SKM-1 (cell line): ENCODE measurements around the gene PRKCA.
"Not testable (repeated sequence)": the region's sequence is repeated elsewhere in the genome, so short reads cannot be mapped to it uniquely, and the experiment has no call there.

ENCODE experiments used
- DNase-seq: peaks from one replicate; lab custom pipeline; 2025; ENCODE audit not compliant: unreplicated experiment; lab: John Stamatoyannopoulos, UW

PRKCA gene

DNA sequence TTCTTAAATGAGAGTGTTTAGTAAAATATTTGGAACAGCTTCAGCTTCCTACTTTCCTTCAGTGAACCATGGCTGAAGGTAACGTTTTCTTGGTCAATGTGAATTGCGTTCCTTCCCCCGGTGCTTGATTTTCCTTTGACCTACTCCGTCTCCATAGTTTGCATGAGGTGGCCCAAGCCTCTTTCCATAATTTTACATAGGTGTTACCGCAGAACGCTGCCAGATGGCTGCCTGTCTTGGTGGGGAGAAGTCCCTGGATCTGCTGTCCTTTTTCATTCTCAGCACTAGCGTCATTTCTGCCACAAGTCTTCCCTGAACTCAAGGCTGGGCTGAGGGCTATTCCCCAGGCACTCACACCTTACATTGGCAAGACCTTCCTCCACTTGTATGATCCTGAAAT, 178.4 kb downstream of the PRKCA start:
- DNase-seq: no peak

DNA sequence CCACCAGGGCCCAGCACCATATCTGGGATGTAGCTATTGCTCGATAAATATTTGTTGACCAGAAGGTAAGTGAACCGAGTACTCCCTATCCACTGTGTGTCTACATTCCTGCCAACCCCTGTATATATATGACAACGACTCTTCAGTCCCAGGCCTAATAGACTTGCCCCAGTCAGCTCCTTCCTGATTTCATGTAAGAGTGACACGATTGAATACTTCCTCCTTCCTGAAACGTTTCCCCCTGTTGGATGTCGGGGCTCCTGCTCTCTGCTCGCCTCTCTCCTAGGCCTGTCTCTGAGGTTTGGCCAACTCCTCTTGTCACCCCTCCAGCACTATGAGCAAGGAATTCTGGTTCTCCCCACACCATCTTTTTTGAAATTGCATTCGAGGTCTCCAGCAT, 178.9 kb downstream of the PRKCA start:
- DNase-seq: no peak

DNA sequence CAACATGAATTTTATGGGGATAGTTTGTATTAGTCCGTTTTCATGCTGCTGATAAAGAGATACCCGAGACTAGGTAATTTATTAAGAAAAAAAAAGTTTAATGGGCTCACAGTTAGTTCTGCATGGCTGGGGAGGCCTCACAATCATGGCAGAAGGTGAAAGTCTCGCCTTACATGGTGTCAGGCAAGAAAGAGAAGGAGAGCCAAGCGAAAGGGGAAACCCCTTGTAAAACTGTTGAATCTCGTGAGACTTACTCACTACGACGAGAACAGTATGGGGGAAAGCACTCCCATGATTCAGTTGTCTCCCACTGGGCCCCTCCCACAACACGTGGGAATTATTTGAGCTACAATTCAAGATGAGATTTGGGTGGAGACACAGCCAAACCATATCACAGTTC, 181.5 kb downstream of the PRKCA start:
- no peak for DNase-seq

DNA sequence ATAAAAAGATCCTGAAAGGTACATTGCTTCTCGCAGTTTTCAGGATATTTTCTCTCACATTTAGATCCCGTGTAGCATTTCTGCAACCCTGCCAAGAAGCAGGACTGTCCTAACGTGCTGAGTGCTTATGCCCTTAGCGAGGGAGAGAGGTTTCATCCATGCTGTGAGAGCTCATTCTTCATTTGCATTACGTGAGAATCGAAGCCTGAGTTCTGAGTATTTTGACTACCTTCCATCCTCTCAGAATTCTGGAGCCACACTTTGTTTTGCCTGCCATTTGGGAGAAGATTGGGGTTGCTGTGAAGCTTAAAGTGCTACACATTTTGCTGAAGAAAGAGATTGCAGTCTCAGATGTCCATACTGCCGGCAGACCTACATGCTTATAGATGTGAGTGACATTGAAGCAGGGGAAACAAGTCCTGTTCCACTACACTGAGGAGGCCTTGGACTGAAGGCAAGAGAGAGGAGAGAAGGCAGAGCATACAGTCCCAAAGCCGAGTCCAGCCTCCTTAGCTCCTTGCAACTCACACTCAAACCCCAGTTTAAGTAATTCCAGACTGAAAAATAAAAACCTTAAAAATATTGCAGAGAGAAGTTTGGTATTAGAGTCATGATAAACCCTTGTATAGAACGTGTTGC, 183.0 kb downstream of the PRKCA start:
- DNase-seq: no peak

DNA sequence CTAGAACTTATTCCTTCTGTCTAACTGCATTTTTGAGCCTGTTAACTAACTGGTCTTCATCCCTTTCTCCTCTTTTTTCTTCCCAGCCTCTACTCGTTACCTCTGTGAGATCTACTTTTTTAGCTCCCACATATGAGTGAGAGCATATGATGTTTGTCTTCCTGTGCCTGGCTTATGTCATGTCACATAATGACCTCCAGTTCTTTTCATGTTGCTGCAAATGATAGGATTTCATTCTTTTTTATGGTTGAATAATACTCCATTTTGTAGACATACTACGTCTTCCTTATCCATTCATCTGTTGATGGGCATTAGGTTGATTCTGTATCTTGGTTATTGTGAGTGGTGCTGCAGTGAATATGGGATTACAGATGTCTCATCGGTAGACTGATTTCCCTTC, 184.7 kb downstream of the PRKCA start:
- no peak for DNase-seq

DNA sequence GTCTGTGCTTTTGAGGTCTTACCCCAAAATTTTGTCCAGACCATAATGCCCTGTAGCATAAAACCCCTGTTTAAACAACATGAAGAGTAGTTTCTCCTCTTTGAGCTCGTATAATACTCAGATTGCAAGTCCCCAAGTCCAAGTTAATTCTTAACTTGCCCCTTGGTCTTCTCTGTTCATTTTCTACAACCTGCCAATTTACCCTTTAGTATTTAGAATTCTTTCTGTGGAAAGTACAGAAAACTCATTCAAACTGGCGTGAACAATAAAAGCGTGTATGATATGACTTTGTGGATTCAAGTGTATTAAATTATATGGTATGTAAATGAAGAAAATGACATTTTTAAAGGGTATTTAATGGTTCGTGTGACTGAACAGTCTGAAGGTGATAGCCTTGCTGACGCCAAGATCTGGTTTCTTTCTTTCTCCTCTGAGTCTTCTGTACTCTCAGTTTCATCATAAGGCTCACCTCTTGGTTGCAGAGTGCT, 185.6 kb downstream of the PRKCA start:
- DNase-seq: no peak

DNA sequence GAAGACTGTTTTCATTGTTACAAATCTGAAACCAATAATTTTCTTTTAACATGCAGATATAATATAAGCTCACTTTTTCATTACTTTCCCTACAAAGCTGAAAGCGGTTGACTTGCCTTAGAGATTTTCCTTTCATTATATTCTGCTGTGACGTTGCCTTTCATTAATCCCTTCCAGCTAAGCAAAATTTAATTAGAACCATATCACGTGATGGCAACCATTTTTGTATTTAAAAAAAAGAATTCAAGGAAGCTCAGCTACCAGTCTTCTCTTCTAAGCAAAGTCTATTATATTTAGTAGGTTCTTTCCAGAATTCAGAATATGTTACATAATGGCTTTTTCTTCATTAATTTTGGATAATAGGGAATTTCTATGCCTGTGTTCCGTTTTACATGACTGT, 186.5 kb downstream of the PRKCA start:
- DNase-seq: no peak

DNA sequence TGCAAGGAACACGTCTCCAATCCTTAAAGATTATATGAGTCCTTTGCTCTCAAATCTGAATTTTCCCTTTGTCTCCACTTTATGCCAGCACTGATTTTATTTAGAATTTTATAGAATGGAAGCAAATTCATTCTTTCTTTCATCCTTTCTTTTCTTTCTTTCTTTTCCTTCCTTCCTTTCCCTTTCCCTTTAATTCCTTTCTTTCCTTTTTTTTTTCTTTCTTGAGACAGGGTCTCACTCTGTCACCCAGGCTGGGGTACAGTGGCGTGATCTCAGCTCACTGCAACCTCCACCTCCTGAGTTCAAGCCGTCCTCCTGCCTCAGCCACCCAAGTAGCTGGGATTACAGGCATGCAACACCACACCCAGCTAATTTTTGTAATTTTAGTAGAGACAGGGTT, 187.2 kb downstream of the PRKCA start:
- DNase-seq: not testable (repeated sequence)

DNA sequence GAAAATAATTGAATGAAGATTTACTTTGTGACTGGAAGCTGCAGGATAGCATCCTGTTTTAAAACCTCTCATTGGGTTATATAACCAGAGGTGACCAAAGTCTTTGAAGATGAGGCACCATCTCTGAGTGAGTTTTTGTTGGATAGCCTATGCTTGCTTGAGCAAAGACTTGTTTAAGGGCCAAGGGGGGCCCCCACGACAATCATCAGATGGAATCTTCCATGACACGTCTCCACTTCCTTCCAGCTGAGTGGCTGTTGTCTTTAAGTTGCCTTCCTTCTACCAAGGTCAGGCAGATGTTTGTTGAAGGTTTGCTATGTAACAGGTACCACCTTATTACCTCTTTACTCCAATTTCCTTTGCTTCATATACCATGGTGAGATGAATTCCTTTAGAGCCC, 188.8 kb downstream of the PRKCA start:
- no peak for DNase-seq

DNA sequence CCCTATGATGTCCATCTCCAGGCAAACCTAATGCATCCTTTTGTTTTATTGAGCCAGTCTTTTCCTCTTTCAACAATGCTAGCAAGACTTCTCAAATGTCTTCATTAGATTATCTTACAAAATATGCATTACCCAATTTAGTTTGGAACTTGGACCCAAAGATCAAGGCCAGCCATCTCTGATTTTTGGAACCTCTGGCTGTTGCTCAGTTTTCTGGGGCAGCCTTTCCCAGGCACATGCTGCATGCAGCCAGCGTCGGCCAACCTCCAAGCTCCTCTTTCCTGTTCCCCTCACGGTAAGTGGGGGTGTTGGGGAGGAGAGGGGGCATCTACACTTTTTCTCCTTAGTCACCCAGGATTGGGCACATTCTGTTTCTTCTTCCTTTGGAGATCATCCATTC, 189.3 kb downstream of the PRKCA start:
- no peak for DNase-seq

DNA sequence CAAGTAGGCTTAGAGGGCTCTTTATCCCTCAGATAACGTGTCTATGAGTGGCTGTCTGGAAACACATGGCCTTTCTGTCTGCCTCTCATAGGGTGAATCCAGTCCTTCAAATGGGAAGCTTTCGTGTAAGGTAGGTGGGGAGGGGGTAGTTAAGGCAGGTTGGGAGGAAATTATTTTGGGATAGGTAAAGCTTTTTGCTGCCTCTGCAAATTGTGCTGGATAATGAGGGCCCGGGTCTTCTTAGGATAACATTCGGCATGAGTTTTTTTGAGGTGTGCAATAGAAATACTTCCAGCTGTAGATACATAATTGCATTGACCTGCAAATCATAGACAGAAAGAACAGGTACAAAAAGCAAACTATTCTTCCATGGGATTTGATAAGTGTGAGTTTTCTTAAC, 189.7 kb downstream of the PRKCA start:
- DNase-seq: no peak

DNA sequence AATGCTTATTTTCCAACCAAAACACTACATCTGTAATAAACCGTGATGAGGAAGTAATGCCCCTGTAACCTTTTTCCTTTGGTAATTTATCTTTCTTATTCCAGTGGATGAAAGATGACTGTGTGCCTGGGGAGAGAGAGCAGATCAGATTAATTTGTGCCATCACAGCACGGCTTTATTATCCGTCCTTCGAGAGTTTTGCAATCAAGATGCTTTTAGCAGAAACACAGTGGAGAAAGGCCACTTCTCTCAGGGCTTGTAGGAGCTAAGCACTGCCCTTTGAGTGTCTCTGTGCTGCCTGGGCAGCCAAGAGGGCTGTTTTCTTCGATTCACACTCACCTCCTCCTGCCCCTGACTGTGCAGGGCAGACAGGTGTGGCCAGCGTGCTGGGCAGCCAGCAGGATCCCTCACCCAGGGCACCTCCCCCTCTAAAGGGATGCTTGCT, 190.2 kb downstream of the PRKCA start:
- DNase-seq: no peak

DNA sequence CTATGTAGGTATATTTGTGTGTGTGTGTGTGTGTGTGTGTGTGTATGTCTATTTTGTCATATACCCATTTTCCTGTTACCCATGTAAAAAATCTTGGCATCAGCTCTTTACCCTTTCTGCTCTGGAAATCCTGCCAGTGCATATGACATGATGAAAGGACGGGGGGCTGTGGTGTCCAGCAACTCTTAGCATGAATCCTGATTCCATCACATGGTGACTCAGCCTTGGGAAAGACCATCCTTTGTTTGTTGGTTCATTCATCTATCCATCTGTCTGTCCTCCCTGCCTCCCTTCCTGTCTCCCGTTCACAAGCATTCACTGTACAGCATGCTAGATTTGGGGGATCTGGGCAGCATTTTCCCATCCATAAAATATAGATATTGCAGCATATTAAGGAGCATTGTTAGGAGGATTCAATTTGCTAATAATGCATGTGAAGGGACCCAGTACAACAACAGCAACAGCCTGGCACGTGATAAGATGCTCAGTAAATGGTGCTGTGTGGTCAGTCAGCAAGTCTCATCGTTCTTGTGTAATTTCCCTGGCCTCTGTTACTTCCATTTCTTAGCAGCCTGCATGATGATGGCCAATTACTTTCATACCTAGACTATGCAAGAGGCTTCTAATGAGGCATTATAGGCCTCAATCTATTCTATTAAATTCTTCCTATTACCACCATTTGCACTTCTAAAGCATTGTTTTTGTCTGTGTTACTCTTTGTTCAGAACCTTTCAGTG, 191.0 kb downstream of the PRKCA start:
- no peak for DNase-seq

DNA sequence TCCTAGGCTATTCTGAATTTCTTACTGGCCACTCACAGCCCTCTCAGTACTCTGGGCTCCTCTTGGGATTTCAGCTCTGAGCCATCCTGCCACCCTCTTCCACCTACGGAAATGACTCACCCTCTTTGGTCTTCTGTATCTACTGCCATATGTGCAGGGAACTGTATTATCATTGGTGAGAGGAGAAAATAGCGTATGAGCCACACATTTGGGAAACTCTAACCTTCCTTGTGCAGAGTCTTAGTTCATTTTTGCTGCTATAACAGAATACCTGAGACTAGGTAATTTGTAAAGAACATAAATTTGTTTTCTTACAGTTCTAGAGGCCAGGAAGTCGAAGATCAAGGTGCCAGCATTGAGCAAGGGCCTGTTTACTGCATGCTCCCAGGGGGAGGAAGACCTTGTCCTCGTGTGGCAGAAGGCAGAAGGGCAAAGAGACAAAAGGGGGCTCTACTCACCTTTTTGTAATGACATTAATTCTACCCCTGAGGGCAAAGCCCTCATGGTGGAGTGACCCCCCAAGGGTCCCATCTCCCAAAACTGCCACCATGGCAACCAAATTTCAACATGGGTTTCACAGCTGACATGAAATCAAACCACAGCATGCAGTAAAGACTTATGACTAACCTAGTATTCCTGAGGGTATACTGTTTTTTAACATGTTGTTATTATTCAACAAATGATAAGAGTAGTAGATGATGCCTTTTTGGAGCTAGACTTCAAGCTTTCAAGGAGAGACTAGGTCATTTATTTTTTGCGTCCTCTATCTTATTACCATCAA, 191.8 kb downstream of the PRKCA start:
- peak; percentile 41 for DNase-seq

DNA sequence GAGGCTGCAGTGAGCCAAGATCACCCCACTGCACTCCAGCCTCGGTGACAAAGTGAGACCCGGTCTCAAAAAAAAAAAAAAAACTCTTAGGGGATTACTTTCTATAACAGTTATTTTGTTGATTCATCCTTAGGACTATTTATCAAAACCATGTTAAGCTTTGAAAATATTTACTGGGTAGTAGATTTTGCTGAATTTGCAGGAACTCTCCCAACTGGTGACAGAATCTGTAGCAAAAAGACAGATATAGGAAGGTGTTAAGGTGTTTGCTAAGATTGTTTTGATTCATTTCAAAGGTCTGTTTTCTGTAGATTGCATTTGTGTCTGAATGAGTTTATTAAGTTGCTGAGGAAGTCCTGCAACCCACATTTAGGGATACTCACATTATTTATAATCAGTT, 192.6 kb downstream of the PRKCA start:
- no peak for DNase-seq

DNA sequence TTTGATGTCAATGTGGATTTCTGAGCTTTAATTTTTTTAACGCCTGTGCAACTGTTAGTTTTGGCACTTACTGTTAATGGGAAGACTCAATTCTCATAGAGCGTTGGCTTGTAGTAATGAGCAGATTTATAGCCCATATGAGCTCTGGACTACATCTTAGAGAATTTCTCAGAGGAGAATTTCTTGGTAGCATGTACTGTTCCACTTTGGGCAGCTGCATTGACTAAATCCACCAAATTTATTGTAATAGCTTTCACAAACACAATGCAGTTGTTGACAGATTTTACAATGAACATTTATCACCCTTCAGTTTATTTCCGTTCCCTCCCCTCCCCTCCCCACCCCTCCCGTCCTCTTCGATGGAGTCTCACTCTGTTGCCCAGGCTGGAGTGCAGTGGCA, 193.9 kb downstream of the PRKCA start:
- DNase-seq: no peak

DNA sequence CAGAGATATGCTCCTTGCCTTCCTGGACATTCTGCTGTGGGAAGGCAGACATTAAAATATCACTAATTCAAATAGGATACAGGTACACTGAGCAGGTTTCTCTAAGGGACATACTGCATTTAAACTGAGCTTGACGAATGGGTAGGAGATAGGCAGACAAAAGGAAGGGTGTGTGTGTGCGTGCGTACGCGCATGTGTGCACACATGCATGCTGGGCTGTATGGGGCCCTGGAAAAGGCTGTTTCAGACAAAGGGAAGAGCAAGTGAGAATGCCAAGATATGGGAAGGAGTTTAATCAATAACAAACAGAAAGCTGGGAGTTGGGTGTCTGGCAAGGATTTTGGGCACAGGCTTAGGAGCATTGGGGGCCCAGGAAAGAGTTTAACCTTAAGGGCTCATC, 196.2 kb downstream of the PRKCA start:
- no peak for DNase-seq

DNA sequence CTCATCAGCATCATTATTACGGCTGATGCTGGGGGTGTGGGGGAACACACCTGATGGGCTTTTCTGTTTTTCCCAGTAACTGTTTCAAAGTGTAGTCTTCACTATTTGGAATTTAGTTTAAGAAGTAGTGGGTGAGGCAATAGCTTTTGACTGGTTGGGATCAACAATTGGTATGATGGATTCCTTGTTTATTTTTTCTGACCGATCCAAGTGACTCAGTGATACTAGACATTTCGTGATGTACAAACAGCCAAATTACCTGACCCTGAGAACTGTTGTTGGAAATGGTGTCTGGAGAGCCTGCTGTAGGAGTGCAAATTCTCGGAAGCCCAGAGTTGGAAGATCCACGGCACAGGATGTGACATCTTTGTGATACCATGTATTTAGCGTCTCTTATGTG, 204.2 kb downstream of the PRKCA start:
- no peak for DNase-seq

DNA sequence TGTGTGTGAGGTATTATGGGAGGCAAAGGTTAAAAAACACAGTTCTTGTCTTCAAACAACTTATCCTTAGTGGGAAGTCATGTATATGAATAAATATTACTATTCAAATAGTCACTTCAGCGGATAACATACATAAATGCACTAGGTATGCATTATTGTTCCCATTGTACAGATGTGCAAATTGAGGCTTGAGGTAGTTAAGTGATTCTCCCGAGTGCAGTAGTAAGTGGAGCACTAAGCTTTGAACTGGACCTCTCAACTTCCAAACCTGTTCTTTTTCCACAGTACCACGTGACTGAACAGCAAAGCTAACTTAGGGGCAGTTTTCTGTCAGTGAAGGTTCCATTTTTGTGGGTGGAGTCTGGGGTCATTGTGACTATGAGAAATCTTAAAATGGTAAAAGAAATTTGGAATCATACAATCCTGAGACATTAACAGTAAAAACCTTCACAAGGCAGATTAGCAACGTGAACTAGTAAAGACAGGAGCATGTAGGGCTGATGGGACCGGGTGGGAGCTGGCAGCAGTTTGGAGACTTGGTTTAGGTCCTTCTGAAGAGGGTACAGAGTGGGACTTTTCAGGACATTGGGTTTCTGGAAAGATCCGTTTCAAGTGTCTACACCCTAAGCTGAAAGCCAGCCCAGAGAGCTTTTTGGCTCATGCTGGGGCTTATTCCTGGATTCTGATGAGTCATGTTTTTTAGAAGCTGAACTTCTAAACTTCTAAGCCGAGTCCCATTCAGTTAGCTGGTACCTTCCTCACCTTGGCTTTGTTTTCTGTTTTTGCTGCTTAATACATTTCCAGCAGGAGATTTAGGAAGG, 204.9 kb downstream of the PRKCA start:
- no peak for DNase-seq

DNA sequence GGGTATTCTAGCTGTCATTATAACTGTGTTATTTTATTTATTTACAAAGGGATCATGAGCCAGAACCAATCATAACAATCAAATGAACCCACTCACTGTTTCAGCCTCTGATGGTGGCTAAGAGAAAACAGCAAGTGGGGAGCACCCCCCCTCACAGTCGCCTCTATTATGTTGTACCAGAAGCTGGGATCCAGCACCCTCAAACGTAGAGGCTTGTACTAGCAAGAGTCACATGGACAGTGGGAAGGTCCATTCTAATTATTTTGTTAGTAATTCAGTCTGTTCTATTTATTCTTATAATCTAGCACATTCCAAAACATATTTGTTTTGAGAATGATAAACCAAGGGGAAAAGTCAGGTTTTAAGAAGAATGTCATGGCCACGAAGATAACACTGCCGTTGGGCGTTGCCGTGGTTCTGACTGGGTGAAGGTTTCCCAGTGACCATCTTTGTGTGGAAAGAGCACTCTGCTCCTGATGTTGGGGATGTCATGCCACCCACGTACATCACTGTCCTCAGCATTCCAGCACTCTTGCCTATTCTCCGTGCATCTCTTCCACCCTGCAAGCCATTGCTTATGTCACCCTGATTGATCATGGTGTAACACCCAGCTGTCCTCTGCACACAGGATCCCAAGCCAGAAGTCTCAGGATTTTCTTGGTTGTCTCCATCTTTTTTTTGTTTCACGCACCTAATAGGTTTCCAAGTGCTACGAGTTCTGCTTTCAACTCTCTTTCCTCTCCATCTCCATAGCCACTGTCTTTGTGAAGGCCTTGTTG, 205.8 kb downstream of the PRKCA start:
- no peak for DNase-seq
